ENCODE data around the gene NUP160. TPM values are rescaled to one million over a fixed set of nuclear protein-coding genes. Genes with fewer than 3 reads are reported as not detected.
"Not testable (repeated sequence)": the region's sequence is repeated elsewhere in the genome, so short reads cannot be mapped to it uniquely, and the experiment has no call there.

Gene NUP160
- total RNA-seq, 1 experiment from 2014 or later, result 172 TPM

DNA sequence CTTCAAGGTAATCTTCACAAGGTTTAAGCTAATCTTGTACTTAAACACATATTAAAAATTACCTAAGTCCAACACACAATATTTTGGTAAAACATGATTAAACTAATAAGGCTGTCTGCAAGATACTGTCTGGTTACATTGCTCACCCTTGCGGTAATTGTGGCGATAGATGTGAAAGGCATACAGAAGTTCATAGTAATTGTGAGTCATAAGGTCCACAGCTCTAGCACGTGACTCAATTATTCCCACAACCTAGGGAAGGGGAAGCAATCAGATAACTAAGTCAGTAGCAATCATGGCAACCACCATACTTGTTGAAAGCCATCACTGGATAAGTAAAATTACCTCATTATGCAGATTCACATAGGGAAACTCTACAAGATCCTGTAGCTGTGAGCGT, 50.5 kb downstream of the NUP160 start:
- intact Hi-C loops (cut with micrococcal nuclease; ENCODE audit: unreplicated experiment), result no loop called here
- TF ChIP-seq EZH2 (IDR thresholded peaks at IDR 0.05; ENCODE audit: borderline replicate concordance, low read depth, low read length, poor library complexity, severe bottlenecking), result no peak
- TF ChIP-seq, protein P1, sequence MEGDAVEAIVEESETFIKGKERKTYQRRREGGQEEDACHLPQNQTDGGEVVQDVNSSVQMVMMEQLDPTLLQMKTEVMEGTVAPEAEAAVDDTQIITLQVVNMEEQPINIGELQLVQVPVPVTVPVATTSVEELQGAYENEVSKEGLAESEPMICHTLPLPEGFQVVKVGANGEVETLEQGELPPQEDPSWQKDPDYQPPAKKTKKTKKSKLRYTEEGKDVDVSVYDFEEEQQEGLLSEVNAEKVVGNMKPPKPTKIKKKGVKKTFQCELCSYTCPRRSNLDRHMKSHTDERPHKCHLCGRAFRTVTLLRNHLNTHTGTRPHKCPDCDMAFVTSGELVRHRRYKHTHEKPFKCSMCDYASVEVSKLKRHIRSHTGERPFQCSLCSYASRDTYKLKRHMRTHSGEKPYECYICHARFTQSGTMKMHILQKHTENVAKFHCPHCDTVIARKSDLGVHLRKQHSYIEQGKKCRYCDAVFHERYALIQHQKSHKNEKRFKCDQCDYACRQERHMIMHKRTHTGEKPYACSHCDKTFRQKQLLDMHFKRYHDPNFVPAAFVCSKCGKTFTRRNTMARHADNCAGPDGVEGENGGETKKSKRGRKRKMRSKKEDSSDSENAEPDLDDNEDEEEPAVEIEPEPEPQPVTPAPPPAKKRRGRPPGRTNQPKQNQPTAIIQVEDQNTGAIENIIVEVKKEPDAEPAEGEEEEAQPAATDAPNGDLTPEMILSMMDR (conservative IDR thresholded peaks at IDR 0.05; ENCODE audit: low read depth, low read length), result no peak
- Histone ChIP-seq H3K27me3 (replicated peaks; ENCODE audit: insufficient read depth, low read depth, low read length, poor library complexity) (no peaks in the 10 kb centered on the region), H3K27ac (ENCODE audit: low read depth, low read length, poor library complexity, severe bottlenecking) (no peak overlapping the region), H3K36me3 (ENCODE audit: insufficient read depth, low read length, poor library complexity, severe bottlenecking) (peaks cover 98% of the 10 kb centered on the region), H3K4me1 (ENCODE audit: insufficient read depth, low read length, poor library complexity, severe bottlenecking) (peaks cover 7% of the 10 kb centered on the region), H3K9me3 (ENCODE audit: low read depth, low read length, poor library complexity, severe bottlenecking) (no peaks in the 10 kb centered on the region), H3K4me3 (ENCODE audit: low read depth, low read length, poor library complexity, severe bottlenecking) (no peak overlapping the region)
- BruUV-seq (replicated peaks), result no TSS peak
- POLR2A ChIA-PET (ENCODE audit: low non-redundant PET), result no interaction called here
- peak; percentile 28 for DNase-seq (ENCODE audit: low spot score)
- CTCF ChIA-PET, result no interaction called here

DNA sequence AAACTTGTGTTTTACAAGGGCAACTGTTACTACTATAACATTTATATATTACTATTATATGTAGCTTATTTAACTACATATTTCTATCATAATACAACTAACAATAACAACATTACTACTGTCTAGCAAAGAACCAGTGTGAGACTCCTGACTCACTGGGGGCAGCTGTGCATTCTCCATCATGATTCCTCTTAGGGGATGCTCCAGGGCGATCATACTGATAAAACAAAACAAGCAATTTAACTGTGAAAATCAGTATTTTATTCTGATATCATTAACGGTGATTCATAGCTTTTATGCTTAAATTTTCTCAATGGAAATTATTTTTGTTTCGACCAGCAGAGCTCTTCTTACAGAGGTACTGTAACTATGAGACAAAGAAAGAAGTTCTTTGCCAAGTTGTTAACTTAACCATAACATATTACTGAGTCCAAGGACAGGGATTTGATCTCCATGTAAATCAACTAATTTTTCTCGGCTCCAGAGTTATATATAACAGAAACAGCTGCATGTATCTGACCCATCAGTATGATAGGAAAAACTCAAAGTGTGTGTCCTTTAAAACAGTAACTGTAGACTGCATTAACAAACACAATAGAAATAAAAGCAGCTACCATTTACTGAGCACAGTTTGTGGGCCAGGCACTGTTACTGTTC, 56.2 kb downstream of the NUP160 start:
- BruUV-seq (replicated peaks), result no TSS peak
- H3K27ac ChIP-seq (ENCODE audit: low read depth, low read length, poor library complexity, severe bottlenecking), result peak overlapping the region; percentile 0
- no peaks in the 10 kb centered on the region for H3K27me3 ChIP-seq (replicated peaks; ENCODE audit: insufficient read depth, low read depth, low read length, poor library complexity)
- intact Hi-C loops (cut with micrococcal nuclease; ENCODE audit: unreplicated experiment), result loop anchor here (5.0 kb wide), 1 partner anchor 45 kb away; no protein-coding TSS in a partner anchor
- no peak overlapping the region for H3K4me3 ChIP-seq (ENCODE audit: low read depth, low read length, poor library complexity, severe bottlenecking)
- CTCF ChIA-PET, result interaction anchor here (1.1 kb wide), 1 partner anchor 317 kb away, joined by 3 read pairs; no protein-coding TSS in a partner anchor
- DNase-seq (ENCODE audit: low spot score), result no peak
- peaks cover 90% of the 10 kb centered on the region for H3K36me3 ChIP-seq (ENCODE audit: insufficient read depth, low read length, poor library complexity, severe bottlenecking)
- no peak for TF ChIP-seq EZH2 (IDR thresholded peaks at IDR 0.05; ENCODE audit: borderline replicate concordance, low read depth, low read length, poor library complexity, severe bottlenecking)
- TF ChIP-seq, protein P1 (conservative IDR thresholded peaks at IDR 0.05; ENCODE audit: low read depth, low read length), result no peak
- no peaks in the 10 kb centered on the region for H3K9me3 ChIP-seq (ENCODE audit: low read depth, low read length, poor library complexity, severe bottlenecking)
- peaks cover 11% of the 10 kb centered on the region for H3K4me1 ChIP-seq (ENCODE audit: insufficient read depth, low read length, poor library complexity, severe bottlenecking)
- POLR2A ChIA-PET (ENCODE audit: low non-redundant PET), result no interaction called here

DNA sequence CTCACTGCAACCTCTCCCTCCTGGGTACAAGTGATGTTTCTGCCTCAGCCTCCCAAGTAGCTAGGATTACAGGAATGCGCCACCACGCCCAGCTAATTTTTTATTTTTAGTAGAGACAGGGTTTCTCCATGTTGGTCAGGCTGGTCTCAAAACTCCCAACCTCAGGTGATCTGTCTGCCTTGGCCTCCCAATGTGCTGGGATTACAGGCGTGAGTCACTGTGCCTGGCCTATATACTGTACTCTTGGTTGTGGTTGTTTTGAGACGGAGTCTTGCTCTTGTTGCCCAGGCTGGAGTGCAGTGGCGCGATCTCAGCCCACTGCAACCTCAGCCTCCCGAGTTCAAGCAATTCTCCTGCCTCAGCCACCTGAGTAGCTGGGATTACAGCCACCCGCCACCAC, 58.1 kb downstream of the NUP160 start:
- H3K27ac ChIP-seq (ENCODE audit: low read depth, low read length, poor library complexity, severe bottlenecking); CTCF ChIA-PET; H3K27me3 ChIP-seq (replicated peaks; ENCODE audit: insufficient read depth, low read depth, low read length, poor library complexity); H3K9me3 ChIP-seq (ENCODE audit: low read depth, low read length, poor library complexity, severe bottlenecking); DNase-seq (ENCODE audit: low spot score); BruUV-seq (replicated peaks); H3K4me3 ChIP-seq (ENCODE audit: low read depth, low read length, poor library complexity, severe bottlenecking): not testable (repeated sequence)
- Histone ChIP-seq H3K4me1 (ENCODE audit: insufficient read depth, low read length, poor library complexity, severe bottlenecking) (peaks cover 11% of the 10 kb centered on the region), H3K36me3 (ENCODE audit: insufficient read depth, low read length, poor library complexity, severe bottlenecking) (peaks cover 89% of the 10 kb centered on the region)
- POLR2A ChIA-PET (ENCODE audit: low non-redundant PET), result interaction anchor here (0.6 kb wide), 1 partner anchor 77 kb away, joined by 8 read pairs; no protein-coding TSS in a partner anchor
- intact Hi-C loops (cut with micrococcal nuclease; ENCODE audit: unreplicated experiment), result loop anchor here (5.0 kb wide), 1 partner anchor 43 kb away; no protein-coding TSS in a partner anchor

DNA sequence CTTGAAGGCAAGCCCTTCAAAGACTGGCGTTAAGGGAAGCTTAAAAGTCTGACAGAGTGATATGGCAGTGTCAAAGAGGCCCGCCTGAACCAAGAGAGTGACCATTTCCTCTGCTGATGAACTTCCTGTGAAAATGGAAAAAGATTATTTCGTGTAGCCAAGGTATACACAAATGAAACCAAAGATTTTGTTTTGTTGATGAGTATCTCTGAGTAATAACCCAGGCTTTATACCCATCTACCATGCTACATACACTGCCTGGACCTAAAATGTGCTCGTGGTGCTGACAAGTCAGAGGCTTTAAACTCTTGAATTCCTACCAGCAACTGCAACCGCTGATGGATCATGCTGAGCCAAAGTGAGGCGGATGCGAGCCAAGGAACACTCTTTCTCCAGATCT, 60.0 kb downstream of the NUP160 start:
- ChIA-PET CTCF (no interaction called here), POLR2A (ENCODE audit: low non-redundant PET) (no interaction called here)
- H3K4me3 ChIP-seq (ENCODE audit: low read depth, low read length, poor library complexity, severe bottlenecking), result no peak overlapping the region
- peaks cover 89% of the 10 kb centered on the region for H3K36me3 ChIP-seq (ENCODE audit: insufficient read depth, low read length, poor library complexity, severe bottlenecking)
- no peak overlapping the region for H3K27ac ChIP-seq (ENCODE audit: low read depth, low read length, poor library complexity, severe bottlenecking)
- no peaks in the 10 kb centered on the region for H3K9me3 ChIP-seq (ENCODE audit: low read depth, low read length, poor library complexity, severe bottlenecking)
- no TSS peak for BruUV-seq (replicated peaks)
- TF ChIP-seq, protein P1 (conservative IDR thresholded peaks at IDR 0.05; ENCODE audit: low read depth, low read length), result no peak
- no peak for TF ChIP-seq EZH2 (IDR thresholded peaks at IDR 0.05; ENCODE audit: borderline replicate concordance, low read depth, low read length, poor library complexity, severe bottlenecking)
- peaks cover 10% of the 10 kb centered on the region for H3K4me1 ChIP-seq (ENCODE audit: insufficient read depth, low read length, poor library complexity, severe bottlenecking)
- H3K27me3 ChIP-seq (replicated peaks; ENCODE audit: insufficient read depth, low read depth, low read length, poor library complexity), result no peaks in the 10 kb centered on the region
- DNase-seq (ENCODE audit: low spot score), result no peak
- intact Hi-C loops (cut with micrococcal nuclease; ENCODE audit: unreplicated experiment), result no loop called here
